Measurements from ENCODE around the gene ZSCAN30. TPM values are rescaled to one million over a fixed set of nuclear protein-coding genes. Genes with fewer than 3 reads are reported as not detected.

Gene ZSCAN30
- total RNA-seq: 9.8 and 12.2 TPM in 2 replicates

GRCh38 chr18:35290094-35290735, at the start of gene ZSCAN30:
ZSCAN30 (minus strand) TSS chr18:35290229; CDS start chr18:35264352, 25,877 bp downstream.

GRCh38 chr18:35240664-35241447, 49.2 kb downstream of the ZSCAN30 start, which contains the start of gene ZNF397:
ZNF397 (plus strand) TSS chr18:35241034; CDS start chr18:35242471, 1,437 bp downstream.

Other genes starting within 250 kb of the ZSCAN30 start
- 18.3 and 30.1 TPM in 2 replicates for gene MAPRE2, start 248.8 kb downstream of the ZSCAN30 start, total RNA-seq
- 14.7 and 30.0 TPM in 2 replicates for gene ZNF397, start 49.2 kb downstream of the ZSCAN30 start, total RNA-seq
- gene ZNF24, start 54.2 kb upstream of the ZSCAN30 start, total RNA-seq: 15.6 and 16.9 TPM in 2 replicates
- 0.88 and 1.1 TPM in 2 replicates for gene ZNF396, start 87.1 kb upstream of the ZSCAN30 start, total RNA-seq
- gene INO80C, start 207.7 kb upstream of the ZSCAN30 start, total RNA-seq: 4.3 and 9.5 TPM in 2 replicates